CD8-positive, alpha-beta memory T cell (primary cell): ENCODE results near the gene MVB12B. TPM values are rescaled to one million over a fixed set of nuclear protein-coding genes. Genes with fewer than 3 reads are reported as not detected.
A peak's percentile ranks its signal among the peaks of the same experiment; 100 is the strongest.

ENCODE experiments used
- CTCF ChIA-PET: fragments of 350-600 bp; sonication (Branson Sonifier 250); formaldehyde crosslinking; loops from one replicate; lab custom pipeline; 2021; ENCODE audit warnings: antibody characterized with exemption; lab: Charles Lee
- POLR2A ChIA-PET: fragments of 350-600 bp; sonication (Branson Sonifier 250); formaldehyde crosslinking; loops from one replicate; lab custom pipeline; 2021; ENCODE audit warnings: antibody characterized with exemption; lab: Charles Lee
- DNase-seq, 5 donors: peaks; one replicate each; pipeline versions ENCODE4 v3.0.0 to v3.0.0-alpha.2; 2020 to 2022; ENCODE audit warnings: mixed read lengths in 1 of 5
- H3K27ac ChIP-seq: one replicate; pipeline ENCODE4 v1.7.0; 2013; ENCODE audit warnings: low read depth, mild to moderate bottlenecking, low read length, moderate library complexity
- H3K27me3 ChIP-seq: 2 replicates; pipeline ENCODE4 v1.7.0; 2013; ENCODE audit warnings: low read length, mild to moderate bottlenecking; ENCODE audit not compliant: insufficient read depth, poor library complexity, severe bottlenecking
- H3K36me3 ChIP-seq: 2 replicates; pipeline ENCODE4 v1.7.0; 2013; ENCODE audit warnings: mild to moderate bottlenecking, low read length, moderate library complexity; ENCODE audit not compliant: insufficient read depth
- H3K4me1 ChIP-seq: 2 replicates; pipeline ENCODE4 v1.7.0; 2013; ENCODE audit warnings: mild to moderate bottlenecking, low read length, moderate library complexity; ENCODE audit not compliant: insufficient read depth
- H3K4me3 ChIP-seq: 2 replicates; pipeline ENCODE4 v1.7.0; 2013; ENCODE audit warnings: mild to moderate bottlenecking, low read length
- H3K9me3 ChIP-seq: 2 replicates; pipeline ENCODE4 v1.7.0; 2013; ENCODE audit warnings: mild to moderate bottlenecking, low read length
- H3K27ac Mint-ChIP-seq, 8 donors: one replicate each; pipeline ENCODE4 v1.8.0; 2020 to 2021; ENCODE audit warnings: mixed read lengths in 8 of 8, mild to moderate bottlenecking in 6 of 8, inconsistent platforms in 3 of 8, moderate library complexity in 3 of 8
- H3K27me3 Mint-ChIP-seq, 2 donors: one replicate each; pipeline ENCODE4 v1.8.0; 2020 to 2021; ENCODE audit warnings: mixed read lengths in 2 of 2, mild to moderate bottlenecking in 1 of 2, moderate library complexity in 1 of 2
- H3K36me3 Mint-ChIP-seq, 3 donors: one replicate each; pipeline ENCODE4 v1.8.0; 2020 to 2021; ENCODE audit warnings: mixed read lengths in 3 of 3, inconsistent platforms in 1 of 3, mild to moderate bottlenecking in 1 of 3
- H3K4me1 Mint-ChIP-seq, 3 donors: one replicate each; pipeline ENCODE4 v1.8.0; 2020 to 2021; ENCODE audit warnings: mixed read lengths in 3 of 3, inconsistent platforms in 1 of 3, mild to moderate bottlenecking in 1 of 3
- H3K4me3 Mint-ChIP-seq, 7 donors: one replicate each; pipeline ENCODE4 v1.8.0; 2020 to 2021; ENCODE audit warnings: mixed read lengths in 7 of 7, mild to moderate bottlenecking in 6 of 7, moderate library complexity in 4 of 7, inconsistent platforms in 2 of 7
- H3K9me3 Mint-ChIP-seq, 5 donors: one replicate each; pipeline ENCODE4 v1.8.0; 2020 to 2022; ENCODE audit warnings: mixed read lengths in 5 of 5, mild to moderate bottlenecking in 3 of 5, moderate library complexity in 2 of 5, inconsistent platforms in 1 of 5
- polyA plus RNA-seq: library from polyadenylated mRNA; unstranded; fragments of 300-500 nt; fragmentation: Illumina TruSeq; gene quantifications from one replicate; pipeline ENCODE4 v1.2.3, GENCODE V29; 2021
- total RNA-seq, 2 experiments: library from RNA; stranded (reverse); gene quantifications; one replicate each; pipeline ENCODE4 v1.2.3, GENCODE V29; 2021

MVB12B gene
- total and polyA plus RNA-seq, 3 experiments from 2014 or later: 11.0 to 13.1 (median 12.7) TPM

GRCh38 chr9:126423916-126424185 lies 97.2 kb downstream of the MVB12B start:
- Mint-ChIP-seq H3K27ac (peak overlapping the region in 5 of 8 donors; percentile 2 to 84 (median 29)), H3K4me3 (no peak overlapping the region), H3K9me3 (no peaks in the 10 kb centered on the region), H3K27me3 (no peaks in the 10 kb centered on the region), H3K36me3 (peaks cover 3 to 79% (median 6%) of the 10 kb centered on the region in 3 donors), H3K4me1 (peaks cover 11 to 25% (median 17%) of the 10 kb centered on the region in 3 donors)
- Histone ChIP-seq H3K9me3 (no peaks in the 10 kb centered on the region), H3K27me3 (no peaks in the 10 kb centered on the region), H3K27ac (no peak overlapping the region), H3K4me1 (peaks cover 18% of the 10 kb centered on the region), H3K36me3 (no peaks in the 10 kb centered on the region), H3K4me3 (no peak overlapping the region)
- DNase-seq: no peak
- ChIA-PET POLR2A (no interaction called here), CTCF (no interaction called here)

DNA sequence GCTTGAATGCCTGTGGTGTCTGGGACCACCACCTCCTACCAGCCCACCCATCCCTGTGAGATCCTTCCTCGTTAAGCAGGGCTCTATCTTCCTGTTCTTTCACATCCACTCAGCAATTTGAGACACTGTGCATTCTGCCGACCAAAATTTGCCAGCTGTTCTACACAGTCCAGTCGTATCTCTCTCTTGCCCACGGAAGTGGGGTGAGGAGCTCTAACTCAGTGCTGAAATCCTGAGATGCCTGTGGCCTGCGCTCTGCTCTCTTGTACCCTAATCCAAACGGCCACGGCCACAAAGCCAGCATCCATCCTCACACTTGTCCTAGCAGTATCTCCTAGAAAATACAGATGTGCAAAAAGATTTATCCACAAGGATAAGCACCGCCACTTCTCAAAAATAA lies 97.9 kb downstream of the MVB12B start:
- no peaks in the 10 kb centered on the region for H3K27me3 Mint-ChIP-seq
- ChIA-PET CTCF (no interaction called here), POLR2A (no interaction called here)
- no peak overlapping the region for H3K4me3 ChIP-seq
- no peaks in the 10 kb centered on the region for H3K9me3 Mint-ChIP-seq
- H3K36me3 Mint-ChIP-seq: peaks cover 3 to 82% (median 6%) of the 10 kb centered on the region in 3 donors
- H3K27ac Mint-ChIP-seq: peak overlapping the region in 5 of 8 donors; percentile 2 to 91 (median 66)
- H3K27me3 ChIP-seq: no peaks in the 10 kb centered on the region
- peaks cover 18% of the 10 kb centered on the region for H3K4me1 ChIP-seq
- H3K36me3 ChIP-seq: no peaks in the 10 kb centered on the region
- peaks cover 11 to 28% (median 17%) of the 10 kb centered on the region in 3 donors for H3K4me1 Mint-ChIP-seq
- H3K4me3 Mint-ChIP-seq: no peak overlapping the region
- H3K9me3 ChIP-seq: no peaks in the 10 kb centered on the region
- no peak overlapping the region for H3K27ac ChIP-seq
- DNase-seq: no peak

DNA sequence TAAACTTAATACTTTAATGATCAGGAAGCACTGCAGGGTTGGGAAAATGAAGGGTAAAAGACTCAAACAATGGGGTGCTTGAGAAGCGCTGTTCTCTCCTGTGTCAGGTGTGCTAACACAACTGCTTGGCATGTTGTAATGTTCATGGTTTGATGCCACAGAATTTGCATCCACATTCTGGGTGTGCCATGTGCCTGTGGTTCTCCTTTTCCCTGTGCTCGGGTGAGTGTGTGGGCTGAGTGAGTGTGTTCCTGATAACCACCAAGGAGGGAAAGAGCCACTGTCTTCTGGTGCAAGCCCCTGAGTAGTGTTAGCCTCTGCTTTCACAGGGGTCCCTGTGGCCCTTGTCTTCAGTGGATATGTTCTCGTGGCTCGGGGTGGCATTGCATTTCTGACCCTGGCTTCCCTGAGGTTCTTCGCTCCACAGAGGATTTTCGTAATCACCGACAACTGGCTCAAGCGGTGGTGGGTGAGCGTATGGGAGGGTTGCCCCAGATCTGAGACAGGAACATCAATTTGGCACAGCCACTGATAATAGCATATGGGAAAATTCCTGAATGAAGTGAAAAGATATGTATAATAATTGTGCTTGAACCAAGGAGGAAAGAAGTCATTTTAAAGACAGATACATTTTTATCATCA lies 102.0 kb downstream of the MVB12B start:
- CTCF ChIA-PET: no interaction called here

GRCh38 chr9:126429190-126429589 lies 102.6 kb downstream of the MVB12B start:
- H3K27me3 Mint-ChIP-seq: no peaks in the 10 kb centered on the region
- peaks cover 3 to 75% (median 3%) of the 10 kb centered on the region in 3 donors for H3K36me3 Mint-ChIP-seq
- Histone ChIP-seq H3K27ac (no peak overlapping the region), H3K4me3 (no peak overlapping the region), H3K4me1 (no peaks in the 10 kb centered on the region), H3K36me3 (no peaks in the 10 kb centered on the region), H3K9me3 (no peaks in the 10 kb centered on the region), H3K27me3 (no peaks in the 10 kb centered on the region)
- ChIA-PET POLR2A (no interaction called here), CTCF (no interaction called here)
- H3K9me3 Mint-ChIP-seq: no peaks in the 10 kb centered on the region
- H3K4me3 Mint-ChIP-seq: no peak overlapping the region
- peak overlapping the region in 1 of 8 donors; percentile 38 for H3K27ac Mint-ChIP-seq
- DNase-seq: no peak
- peaks cover 0 to 26% (median 7%) of the 10 kb centered on the region in 3 donors for H3K4me1 Mint-ChIP-seq

More for the DNA sequence above, 102.0 kb downstream of the MVB12B start:
- H3K9me3 ChIP-seq: no peaks in the 10 kb centered on the region
- H3K27me3 ChIP-seq: no peaks in the 10 kb centered on the region
- Mint-ChIP-seq H3K27ac (peak overlapping the region in 1 of 8 donors; percentile 18), H3K36me3 (peaks cover 3 to 76% (median 3%) of the 10 kb centered on the region in 3 donors), H3K4me1 (peaks cover 0 to 28% (median 7%) of the 10 kb centered on the region in 3 donors), H3K9me3 (no peaks in the 10 kb centered on the region), H3K27me3 (no peaks in the 10 kb centered on the region), H3K4me3 (no peak overlapping the region)
- no peak for DNase-seq
- H3K27ac ChIP-seq: no peak overlapping the region
- POLR2A ChIA-PET: no interaction called here
- H3K4me1 ChIP-seq: peaks cover 5% of the 10 kb centered on the region
- no peak overlapping the region for H3K4me3 ChIP-seq
- no peaks in the 10 kb centered on the region for H3K36me3 ChIP-seq

- Histone ChIP-seq H3K9me3 (no peaks in the 10 kb centered on the region), H3K4me3 (no peak overlapping the region), H3K27ac (no peak overlapping the region), H3K4me1 (no peaks in the 10 kb centered on the region), H3K27me3 (no peaks in the 10 kb centered on the region), H3K36me3 (no peaks in the 10 kb centered on the region)
- ChIA-PET POLR2A (no interaction called here), CTCF (no interaction called here)
- Mint-ChIP-seq H3K4me3 (no peak overlapping the region), H3K27me3 (no peaks in the 10 kb centered on the region), H3K27ac (peak overlapping the region in 5 of 8 donors; percentile 33 to 77 (median 46)), H3K9me3 (no peaks in the 10 kb centered on the region), H3K36me3 (peaks cover 3 to 69% (median 4%) of the 10 kb centered on the region in 3 donors), H3K4me1 (peaks cover 0 to 26% (median 3%) of the 10 kb centered on the region in 3 donors)
- no peak for DNase-seq
Measured at GRCh38 chr9:126430124-126430523, 103.5 kb downstream of the MVB12B start.

GRCh38 chr9:126431077-126431742 lies 104.6 kb downstream of the MVB12B start:
- Mint-ChIP-seq H3K9me3 (no peaks in the 10 kb centered on the region), H3K36me3 (peaks cover 0 to 73% (median 6%) of the 10 kb centered on the region in 3 donors), H3K4me1 (peaks cover 3 to 30% (median 4%) of the 10 kb centered on the region in 3 donors), H3K27me3 (peaks cover 0 to 2% of the 10 kb centered on the region in 2 donors), H3K27ac (no peak overlapping the region), H3K4me3 (no peak overlapping the region)
- Histone ChIP-seq H3K4me1 (no peaks in the 10 kb centered on the region), H3K9me3 (no peaks in the 10 kb centered on the region), H3K4me3 (no peak overlapping the region), H3K27me3 (no peaks in the 10 kb centered on the region), H3K36me3 (no peaks in the 10 kb centered on the region), H3K27ac (no peak overlapping the region)
- POLR2A ChIA-PET: no interaction called here
- CTCF ChIA-PET: no interaction called here
- DNase-seq: no peak

- Mint-ChIP-seq H3K36me3 (peaks cover 0 to 63% (median 6%) of the 10 kb centered on the region in 3 donors), H3K27me3 (peaks cover 0 to 2% of the 10 kb centered on the region in 2 donors), H3K27ac (no peak overlapping the region), H3K4me1 (peaks cover 3 to 30% (median 4%) of the 10 kb centered on the region in 3 donors), H3K4me3 (no peak overlapping the region), H3K9me3 (no peaks in the 10 kb centered on the region)
- Histone ChIP-seq H3K27me3 (no peaks in the 10 kb centered on the region), H3K4me3 (no peak overlapping the region), H3K27ac (no peak overlapping the region), H3K9me3 (no peaks in the 10 kb centered on the region), H3K36me3 (no peaks in the 10 kb centered on the region), H3K4me1 (no peaks in the 10 kb centered on the region)
- DNase-seq: no peak
- ChIA-PET POLR2A (no interaction called here), CTCF (no interaction called here)
Measured at GRCh38 chr9:126432659-126433058, 106.0 kb downstream of the MVB12B start.

DNA sequence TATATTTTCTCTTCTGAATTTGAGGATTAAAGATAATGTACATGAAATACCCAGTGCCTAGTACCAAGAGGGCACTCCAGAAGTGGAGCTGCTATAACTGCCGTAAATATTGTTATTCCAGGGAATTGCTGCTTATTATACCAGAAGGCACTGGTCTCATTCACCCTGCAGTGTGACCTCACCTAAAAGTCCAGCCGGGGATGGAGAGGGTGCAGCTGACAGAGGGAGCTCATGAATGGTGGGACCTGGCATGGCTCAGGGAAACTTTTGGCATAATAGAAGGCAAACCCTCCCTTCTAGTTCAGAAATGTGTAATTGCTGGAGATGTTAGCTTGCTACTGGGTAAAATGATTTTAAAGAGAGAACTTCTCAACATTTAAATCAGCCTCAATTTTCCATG lies 108.5 kb downstream of the MVB12B start:
- H3K27ac Mint-ChIP-seq: peak overlapping the region in 2 of 8 donors; percentile 29 to 67
- Histone ChIP-seq H3K4me1 (no peaks in the 10 kb centered on the region), H3K27ac (no peak overlapping the region), H3K27me3 (no peaks in the 10 kb centered on the region), H3K4me3 (no peak overlapping the region), H3K36me3 (no peaks in the 10 kb centered on the region), H3K9me3 (no peaks in the 10 kb centered on the region)
- peaks cover 2 to 35% (median 4%) of the 10 kb centered on the region in 3 donors for H3K4me1 Mint-ChIP-seq
- H3K4me3 Mint-ChIP-seq: no peak overlapping the region
- ChIA-PET CTCF (interaction anchor here (0.8 to 1.6 kb wide), 3 partner anchors 8 to 57 kb away, joined by 3 to 4 read pairs (median 3); no protein-coding TSS in a partner anchor), POLR2A (no interaction called here)
- peaks cover 0 to 53% (median 6%) of the 10 kb centered on the region in 3 donors for H3K36me3 Mint-ChIP-seq
- H3K9me3 Mint-ChIP-seq: no peaks in the 10 kb centered on the region
- peaks cover 0 to 2% of the 10 kb centered on the region in 2 donors for H3K27me3 Mint-ChIP-seq
- no peak for DNase-seq
